Measurements from ENCODE around the gene KIAA1614.

GRCh38 chr1:180946056-180946455, 33.4 kb downstream of the KIAA1614 start:
- TF ChIP-seq, protein P1, sequence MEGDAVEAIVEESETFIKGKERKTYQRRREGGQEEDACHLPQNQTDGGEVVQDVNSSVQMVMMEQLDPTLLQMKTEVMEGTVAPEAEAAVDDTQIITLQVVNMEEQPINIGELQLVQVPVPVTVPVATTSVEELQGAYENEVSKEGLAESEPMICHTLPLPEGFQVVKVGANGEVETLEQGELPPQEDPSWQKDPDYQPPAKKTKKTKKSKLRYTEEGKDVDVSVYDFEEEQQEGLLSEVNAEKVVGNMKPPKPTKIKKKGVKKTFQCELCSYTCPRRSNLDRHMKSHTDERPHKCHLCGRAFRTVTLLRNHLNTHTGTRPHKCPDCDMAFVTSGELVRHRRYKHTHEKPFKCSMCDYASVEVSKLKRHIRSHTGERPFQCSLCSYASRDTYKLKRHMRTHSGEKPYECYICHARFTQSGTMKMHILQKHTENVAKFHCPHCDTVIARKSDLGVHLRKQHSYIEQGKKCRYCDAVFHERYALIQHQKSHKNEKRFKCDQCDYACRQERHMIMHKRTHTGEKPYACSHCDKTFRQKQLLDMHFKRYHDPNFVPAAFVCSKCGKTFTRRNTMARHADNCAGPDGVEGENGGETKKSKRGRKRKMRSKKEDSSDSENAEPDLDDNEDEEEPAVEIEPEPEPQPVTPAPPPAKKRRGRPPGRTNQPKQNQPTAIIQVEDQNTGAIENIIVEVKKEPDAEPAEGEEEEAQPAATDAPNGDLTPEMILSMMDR (conservative IDR thresholded peaks at IDR 0.05; ENCODE audit: low read length) = no peak
- TF ChIP-seq EZH2phosphoT487 (IDR thresholded peaks at IDR 0.05; ENCODE audit: borderline replicate concordance, low read depth, low read length) = no peak
